Measurements from ENCODE around the gene CLUH.
"Not testable (repeated sequence)": the region's sequence is repeated elsewhere in the genome, so short reads cannot be mapped to it uniquely, and the experiment has no call there.

The CLUH gene

DNA sequence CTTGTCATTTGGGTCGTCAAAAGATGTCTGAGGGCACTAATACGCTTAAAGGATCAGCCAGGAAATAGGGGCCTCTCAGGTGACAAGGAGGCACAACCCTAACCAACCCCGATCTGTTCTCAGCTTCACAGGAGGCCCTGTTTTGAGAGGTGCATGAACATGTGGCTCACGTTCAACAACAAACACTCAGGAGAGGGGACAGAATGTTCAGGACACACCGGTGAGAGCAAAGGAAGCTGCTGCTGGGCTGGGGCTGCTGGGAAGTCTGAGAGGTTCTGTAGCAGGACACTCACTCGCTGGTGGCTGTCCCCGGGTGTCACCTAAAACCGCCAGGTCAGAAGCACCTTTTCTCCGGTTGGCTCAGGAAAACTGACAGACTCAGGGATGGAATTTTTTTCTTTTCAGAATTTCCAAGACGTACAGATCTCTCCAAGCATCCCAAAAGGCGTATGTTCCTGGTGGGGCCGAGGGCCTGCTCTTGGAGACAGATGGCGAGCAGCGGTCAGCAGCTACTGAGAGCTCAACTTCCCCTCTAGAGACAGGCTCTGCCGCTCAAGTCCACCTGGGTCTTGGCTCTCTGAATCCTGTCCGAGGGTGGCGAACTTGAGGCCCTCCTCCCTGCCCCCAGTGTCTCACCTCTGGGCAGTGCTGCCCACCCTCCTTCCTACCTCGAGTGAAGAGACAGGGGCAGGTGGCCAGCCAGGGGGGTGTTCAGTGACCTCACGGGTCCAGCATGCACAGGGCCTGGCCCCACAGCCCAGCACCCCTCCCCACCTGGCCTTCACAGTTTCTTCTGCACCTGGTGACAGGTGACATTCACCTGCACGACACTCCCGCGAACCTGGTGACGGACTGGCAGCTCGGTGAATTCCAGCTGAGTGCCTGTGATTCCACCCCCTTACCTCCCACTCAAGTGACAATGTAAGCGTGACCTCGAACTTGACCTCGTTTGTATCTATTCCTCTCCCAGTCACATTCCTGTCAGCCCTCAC, 22.9 kb downstream of the CLUH start:
- peak; percentile 13 for DNase-seq (ENCODE audit: low read depth)

GRCh38 chr17:2687074-2687418, 24.5 kb downstream of the CLUH start:
- no peak for DNase-seq (ENCODE audit: low read depth)

DNA sequence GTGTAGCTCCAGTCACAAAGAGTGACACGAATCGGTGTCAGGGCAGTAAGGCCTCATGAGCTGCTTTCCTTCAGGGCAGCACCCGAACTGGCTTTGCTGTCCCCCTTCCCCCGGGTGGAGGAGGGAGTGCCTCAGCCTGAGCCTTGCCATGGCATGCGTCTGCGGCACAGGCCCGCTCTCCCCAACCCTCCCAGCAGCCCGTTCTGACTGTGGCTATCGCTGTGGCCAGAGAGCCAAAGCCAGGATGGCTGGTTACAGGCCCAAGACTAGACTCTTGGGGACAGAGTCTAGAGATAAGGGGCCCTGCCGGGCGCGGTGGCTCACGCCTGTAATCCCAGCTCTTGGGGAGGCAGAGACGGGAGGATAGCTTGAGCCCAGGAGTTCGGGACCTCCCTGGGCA, 25.9 kb downstream of the CLUH start:
- no peak for DNase-seq (ENCODE audit: low read depth)

DNA sequence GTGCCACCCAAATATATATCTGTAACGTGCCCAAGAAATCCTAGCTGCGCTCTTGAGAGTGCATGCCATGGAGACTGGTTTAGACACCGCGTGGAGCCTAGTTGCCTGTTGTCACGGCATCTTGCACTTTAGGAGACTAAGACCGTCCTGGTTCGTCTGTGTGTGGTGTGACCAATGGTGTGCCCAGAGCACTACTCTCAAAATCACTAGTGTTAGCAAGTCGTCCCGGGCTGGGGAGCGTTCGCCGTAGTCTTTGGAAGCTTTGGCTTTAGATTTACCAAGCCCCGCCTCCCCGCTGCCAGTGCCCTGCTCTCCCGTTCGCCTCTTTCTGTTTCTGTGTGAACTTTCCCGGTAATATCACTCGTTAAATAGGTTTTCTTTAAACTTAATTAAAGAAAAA, 27.0 kb downstream of the CLUH start:
- no peak for DNase-seq (ENCODE audit: low read depth)

GRCh38 chr17:2683912-2684311, 27.7 kb downstream of the CLUH start:
- DNase-seq (ENCODE audit: low read depth) = no peak

- DNase-seq (ENCODE audit: low read depth) = peak; percentile 45
Measured at GRCh38 chr17:2682176-2682938, 29.2 kb downstream of the CLUH start.

- no peak for DNase-seq (ENCODE audit: low read depth)
Measured at GRCh38 chr17:2681650-2682049, 29.9 kb downstream of the CLUH start.

DNA sequence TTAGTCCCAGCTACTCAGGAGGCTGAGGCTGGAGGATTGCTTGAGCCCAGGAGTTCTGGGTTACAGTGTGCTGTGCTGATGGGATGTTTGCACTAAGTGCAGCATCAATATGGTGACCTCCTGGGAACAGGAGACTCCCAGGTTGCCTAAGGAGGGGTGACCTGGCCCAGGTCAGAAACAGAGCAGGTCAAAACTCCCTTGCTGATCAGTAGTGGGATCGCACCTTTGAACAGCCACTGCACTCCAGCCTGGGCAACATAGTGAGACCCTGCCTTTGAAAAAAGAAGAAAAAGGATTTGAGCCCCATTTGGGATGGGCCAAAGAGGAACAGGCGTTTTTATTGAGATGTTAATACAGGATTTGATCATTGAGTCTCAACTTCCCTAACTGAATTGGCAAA, 30.6 kb downstream of the CLUH start:
- DNase-seq (ENCODE audit: low read depth) = no peak

- not testable (repeated sequence) for DNase-seq (ENCODE audit: low read depth)
Measured at GRCh38 chr17:2679247-2679646, 32.3 kb downstream of the CLUH start.

DNA sequence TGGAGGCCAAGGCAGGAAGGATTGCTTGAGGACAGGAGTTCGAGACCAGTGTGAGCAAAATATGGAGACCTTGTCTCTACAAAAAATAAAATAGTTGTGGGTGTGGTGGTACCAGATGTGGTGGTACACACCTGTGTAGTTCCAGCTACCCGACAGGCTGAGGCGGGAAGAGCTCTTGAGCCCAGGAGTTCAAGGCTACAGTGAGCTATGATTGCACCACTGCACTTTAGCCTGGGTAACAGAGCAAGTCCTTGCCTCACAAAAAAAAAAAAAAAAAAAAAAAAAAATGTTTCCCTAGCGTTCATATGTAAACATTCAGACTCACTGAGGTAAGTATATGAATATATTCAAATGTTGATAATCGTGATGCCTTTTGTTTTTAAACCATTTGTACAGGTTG, 39.5 kb downstream of the CLUH start:
- no peak for DNase-seq (ENCODE audit: low read depth)

DNA sequence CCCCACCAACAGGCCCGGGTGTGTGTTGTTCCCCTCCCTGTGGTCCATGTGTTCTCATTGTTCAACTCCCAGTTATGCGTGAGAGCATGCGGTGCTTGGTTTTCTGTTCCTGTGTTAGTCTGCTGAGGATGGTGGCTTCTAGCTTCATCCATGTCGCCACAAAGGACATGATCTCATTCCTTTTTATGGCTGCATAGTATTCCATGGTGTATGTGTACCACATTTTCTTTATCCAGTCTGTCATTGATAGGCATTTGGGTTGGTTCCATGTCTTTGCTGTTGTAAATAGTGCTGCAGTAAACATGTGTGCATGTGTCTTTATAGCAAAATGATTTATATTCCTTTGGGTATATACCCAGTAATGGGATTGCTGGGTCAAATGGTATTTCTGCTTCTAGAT, 51.2 kb downstream of the CLUH start:
- DNase-seq (ENCODE audit: low read depth) = not testable (repeated sequence)

DNA sequence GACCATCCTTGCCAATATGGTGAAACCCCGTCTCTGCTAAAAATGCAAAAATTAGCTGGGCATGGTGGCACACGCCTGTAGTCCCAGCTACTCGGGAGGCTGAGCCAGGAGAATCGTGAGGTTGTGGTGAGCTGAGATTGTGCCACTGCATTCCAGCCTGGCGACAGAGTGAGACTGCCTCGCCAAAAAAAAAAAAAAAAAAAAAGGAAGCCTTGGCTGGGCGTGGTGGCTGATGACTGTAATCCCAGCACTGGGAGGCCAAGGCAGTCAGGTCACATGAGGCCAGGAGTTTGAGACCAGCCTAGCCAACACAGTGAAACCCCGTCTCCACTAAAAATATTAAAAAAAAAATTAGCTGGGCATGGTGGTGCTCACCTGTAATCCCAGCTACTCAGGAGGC, 52.2 kb downstream of the CLUH start:
- peak; percentile 74 for DNase-seq (ENCODE audit: low read depth)

DNA sequence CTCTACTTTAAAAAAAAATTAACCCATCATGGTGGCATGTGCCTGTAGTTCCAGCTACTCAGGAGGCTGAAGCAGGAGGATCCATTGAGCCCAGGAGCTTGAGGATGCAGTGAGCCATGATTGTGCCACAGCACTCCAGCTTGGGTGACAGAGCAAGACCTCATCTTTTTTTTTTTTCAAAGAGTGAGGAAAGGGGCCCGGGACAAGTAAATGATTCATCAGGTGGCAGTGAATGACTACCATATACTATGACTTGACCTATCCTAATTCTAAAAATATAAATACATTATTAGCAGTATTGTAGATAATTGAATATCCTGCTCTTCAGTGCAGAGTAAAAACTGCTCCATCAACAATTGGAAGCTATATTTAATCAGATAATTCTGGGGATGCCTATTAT, 55.3 kb downstream of the CLUH start:
- DNase-seq (ENCODE audit: low read depth) = peak; percentile 34

DNA sequence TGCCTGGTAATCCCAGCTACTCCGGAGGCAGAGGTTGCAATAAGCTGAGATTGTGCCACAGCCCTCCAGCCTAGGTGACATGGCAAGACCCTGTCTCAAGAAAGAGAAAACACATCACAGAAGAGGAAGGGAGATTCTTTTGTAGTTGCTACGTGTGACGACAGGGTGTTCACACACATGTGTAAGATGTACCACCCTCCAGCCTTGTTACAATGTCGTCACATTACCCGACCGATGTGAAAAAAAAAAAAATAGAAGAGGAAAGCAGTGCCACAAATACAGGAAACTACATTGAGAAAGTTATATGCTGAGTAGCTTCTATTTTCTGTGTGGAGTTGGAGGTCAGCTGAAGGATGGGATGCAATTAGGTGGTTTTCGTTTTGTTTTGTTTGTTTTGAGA, 56.0 kb downstream of the CLUH start:
- no peak for DNase-seq (ENCODE audit: low read depth)

DNA sequence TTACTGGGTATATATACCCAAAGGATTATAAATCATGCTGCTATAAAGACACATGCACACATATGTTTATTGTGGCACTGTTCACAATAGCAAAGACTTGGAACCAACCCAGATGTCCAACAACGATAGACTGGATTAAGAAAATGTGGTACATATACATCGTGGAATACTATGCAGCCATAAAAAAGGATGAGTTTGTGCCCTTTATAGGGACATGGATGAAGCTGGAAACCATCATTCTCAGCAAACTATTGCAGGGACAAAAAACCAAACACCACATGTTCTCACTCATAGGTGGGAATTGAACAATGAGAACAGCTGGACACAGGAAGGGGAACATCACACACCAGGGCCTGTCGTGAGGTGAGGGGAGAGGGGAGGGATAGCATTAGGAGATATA, 58.7 kb downstream of the CLUH start:
- not testable (repeated sequence) for DNase-seq (ENCODE audit: low read depth)

DNA sequence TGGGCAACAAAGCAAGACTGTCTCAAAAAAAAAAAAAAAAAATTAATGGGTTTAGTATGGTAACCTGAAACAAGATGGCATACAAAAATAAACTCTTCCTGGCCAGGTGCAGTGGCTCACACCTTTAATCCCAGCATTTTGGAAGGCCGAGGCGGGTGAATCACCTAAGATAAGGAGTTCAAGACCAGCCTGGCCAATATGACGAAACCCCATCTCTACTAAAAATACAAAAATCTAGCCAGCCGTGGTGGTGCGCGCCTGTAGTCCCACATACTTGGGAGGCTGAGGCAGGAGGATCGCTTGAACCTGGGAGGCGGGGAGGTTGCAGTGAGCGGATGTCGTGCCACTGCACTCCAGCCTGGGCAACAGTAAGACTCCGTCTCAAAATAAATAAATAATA, 62.4 kb downstream of the CLUH start:
- DNase-seq (ENCODE audit: low read depth) = no peak

GRCh38 chr17:2647957-2648356, 63.6 kb downstream of the CLUH start:
- DNase-seq (ENCODE audit: low read depth) = no peak

DNA sequence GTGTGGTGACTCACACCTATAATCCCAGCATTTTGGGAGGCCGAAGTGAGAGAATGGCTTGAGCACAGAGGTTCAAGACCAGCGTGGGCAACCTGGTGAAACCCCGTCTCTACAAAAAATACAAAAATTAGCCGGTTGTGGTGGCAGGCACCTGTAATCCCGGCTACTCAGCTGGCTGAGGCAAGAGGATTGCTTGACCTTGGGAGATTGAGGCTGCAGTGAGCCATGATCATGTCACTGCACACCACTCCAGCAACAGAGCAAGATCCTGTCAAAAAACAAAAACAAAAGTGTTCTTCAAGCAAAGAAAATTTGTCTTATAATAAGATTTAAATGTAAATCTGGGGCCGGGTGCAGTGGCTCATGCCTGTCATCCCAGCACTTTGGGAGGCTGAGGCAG, 66.6 kb downstream of the CLUH start:
- DNase-seq (ENCODE audit: low read depth) = no peak

All from EH (cell line).